ENCODE data around the gene NKX3-2. TPM values are rescaled to one million over a fixed set of nuclear protein-coding genes. Genes with fewer than 3 reads are reported as not detected.
"Not testable (repeated sequence)": the region's sequence is repeated elsewhere in the genome, so short reads cannot be mapped to it uniquely, and the experiment has no call there.

Gene NKX3-2
- total and polyA plus RNA-seq, 2 of the 4 experiments (the other 2 are of a cell fraction), result 0.05 TPM; not detected in 1

DNA sequence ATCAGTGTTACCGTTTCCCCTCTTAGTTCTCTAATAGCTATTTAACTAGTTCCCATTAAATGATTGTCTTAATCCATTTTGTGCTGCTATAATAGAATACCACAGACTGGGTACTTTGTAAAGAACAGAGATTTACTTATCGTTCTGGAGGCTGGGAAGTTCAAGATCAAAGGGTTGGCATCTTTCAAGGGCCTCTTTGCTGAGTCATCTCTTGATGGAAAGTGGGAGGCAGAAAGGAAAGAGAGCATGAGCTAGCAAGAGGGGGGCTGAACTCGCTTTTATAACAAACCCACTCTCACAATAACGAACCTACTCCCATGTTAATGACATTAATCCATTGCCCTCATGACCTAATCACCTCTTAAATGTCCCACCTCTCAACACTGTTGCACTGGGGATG is 17.4 kb upstream of the NKX3-2 start:
- Histone ChIP-seq H3K27ac (ENCODE audit: insufficient read depth, low read length) (no peak overlapping the region), H2AK5ac (ENCODE audit: low read depth, low read length) (no peak overlapping the region), H3K9ac (ENCODE audit: low read depth, low read length) (no peak overlapping the region), H4K5ac (ENCODE audit: low read depth, low read length) (no peak overlapping the region), H3K4me3 (ENCODE audit: insufficient read depth, low read depth, low read length) (no peak overlapping the region), H3K4me1 (ENCODE audit: control insufficient read depth, insufficient read depth, low read length) (peaks cover 5% of the 10 kb centered on the region; the same call in 1 of the 2 replicates), H3K4me2 (ENCODE audit: low read depth, low read length) (no peak overlapping the region), H4K8ac (ENCODE audit: low read depth in 2 of 2, low read length in 2 of 2) (no peak overlapping the region), H3K79me1 (ENCODE audit: low read depth in 1 of 2, low read length in 2 of 2) (no peaks in the 10 kb centered on the region), H4K20me1 (ENCODE audit: insufficient read depth, low read length) (no peaks in the 10 kb centered on the region), H2AK9ac (replicated peaks; ENCODE audit: low read depth, low read length, poor library complexity) (no peak overlapping the region), H3K18ac (ENCODE audit: low read depth, low read length) (no peak overlapping the region), H2BK20ac (ENCODE audit: low read depth, low read length) (no peak overlapping the region), H2AFZ (replicated peaks; ENCODE audit: low read length, poor library complexity) (no peak overlapping the region), H3K4ac (ENCODE audit: low read depth, low read length) (no peak overlapping the region), H4K91ac (ENCODE audit: insufficient read depth, low read depth, low read length) (no peak overlapping the region), H2BK15ac (ENCODE audit: low read depth, low read length) (no peak overlapping the region), H3K36me3 (ENCODE audit: control insufficient read depth, insufficient read depth, low read length) (no peaks in the 10 kb centered on the region), H3K9me3 (ENCODE audit: control insufficient read depth, insufficient read depth, low read length) (no peaks in the 10 kb centered on the region), H2BK5ac (ENCODE audit: low read depth, low read length, poor library complexity, severe bottlenecking) (no peak overlapping the region), H3K23ac (ENCODE audit: low read depth, low read length) (no peak overlapping the region), H3K9me1 (ENCODE audit: insufficient read depth, low read length) (peaks cover 4% of the 10 kb centered on the region; the same call in 1 of the 2 replicates), H3K14ac (replicated peaks; ENCODE audit: low read depth, low read length) (no peak overlapping the region), H2BK120ac (ENCODE audit: low read depth, low read length) (no peak overlapping the region), H3K27me3 (ENCODE audit: control insufficient read depth, insufficient read depth, low read length) (no peaks in the 10 kb centered on the region), H3K56ac (ENCODE audit: extremely low read depth, insufficient read depth, low read length) (no peak overlapping the region)
- in situ Hi-C loops (cut with MboI; ENCODE audit: low sequenced_read_pairs) (no loop called here), intact Hi-C loops (cut with micrococcal nuclease) (no loop called here), dilution Hi-C loops (cut with HindIII; ENCODE audit: low sequenced_read_pairs, unreplicated experiment) (no loop called here)
- BruUV-seq (replicated peaks), result no TSS peak
- no CpG with 5 or more reads among the region's 4 CpGs for WGBS, 2 experiments (ENCODE audit: extremely low coverage in 2 of 2, insufficient read length in 1 of 2)
- no peak for DNase-seq
- no peak for ATAC-seq (ENCODE audit: low read depth)
- POLR2A ChIA-PET (ENCODE audit: unreplicated experiment), result no interaction called here
- CTCF ChIA-PET, result no interaction called here
- TF ChIP-seq MXI1 (IDR thresholded peaks at IDR 0.05; ENCODE audit: borderline replicate concordance, low read depth, low read length) (no peak), MAFK (IDR thresholded peaks at IDR 0.05; ENCODE audit: low read depth, low read length) (0 out of 2 replicates have a peak, but pooled peaks have one; percentile 5), RAD21 (IDR thresholded peaks at IDR 0.05; ENCODE audit: low read length) (no peak), BHLHE40 (IDR thresholded peaks at IDR 0.05; ENCODE audit: low read depth, low read length) (no peak), NFE2L2 (IDR thresholded peaks at IDR 0.05; ENCODE audit: low read depth, low read length) (peak; percentile 57; the same call in 1 of the 2 replicates)

DNA sequence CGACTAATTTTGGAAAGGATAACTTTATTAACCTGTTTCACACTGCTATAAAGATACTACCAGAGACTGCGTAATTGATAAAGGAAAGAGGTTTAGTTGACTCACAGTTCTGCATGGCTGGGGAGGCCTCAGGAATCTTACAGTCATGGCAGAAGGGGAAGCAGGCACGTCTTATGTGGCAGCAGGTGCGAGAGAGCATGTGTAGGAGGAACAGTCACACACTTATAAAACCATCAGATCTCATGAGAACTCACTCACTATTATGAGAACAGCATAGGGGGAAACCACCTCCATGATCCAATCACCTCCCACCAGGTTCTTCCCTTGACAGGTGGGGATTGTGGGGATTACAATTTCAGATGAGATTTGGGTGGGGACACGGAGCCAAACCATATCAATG is 15.8 kb upstream of the NKX3-2 start:
- H3K36me3 ChIP-seq (ENCODE audit: control insufficient read depth, insufficient read depth, low read length); ATAC-seq (ENCODE audit: low read depth); H4K8ac ChIP-seq (ENCODE audit: low read depth in 2 of 2, low read length in 2 of 2); H3K4me1 ChIP-seq (ENCODE audit: control insufficient read depth, insufficient read depth, low read length); H4K91ac ChIP-seq (ENCODE audit: insufficient read depth, low read depth, low read length); H2BK120ac ChIP-seq (ENCODE audit: low read depth, low read length); H3K27ac ChIP-seq (ENCODE audit: insufficient read depth, low read length); H2AFZ ChIP-seq (replicated peaks; ENCODE audit: low read length, poor library complexity); H3K79me1 ChIP-seq (ENCODE audit: low read depth in 1 of 2, low read length in 2 of 2); BruUV-seq (replicated peaks); H3K18ac ChIP-seq (ENCODE audit: low read depth, low read length); H2AK9ac ChIP-seq (replicated peaks; ENCODE audit: low read depth, low read length, poor library complexity); H3K4me3 ChIP-seq (ENCODE audit: insufficient read depth, low read depth, low read length); H2BK15ac ChIP-seq (ENCODE audit: low read depth, low read length); H4K5ac ChIP-seq (ENCODE audit: low read depth, low read length); H2BK20ac ChIP-seq (ENCODE audit: low read depth, low read length); H3K27me3 ChIP-seq (ENCODE audit: control insufficient read depth, insufficient read depth, low read length); H2BK5ac ChIP-seq (ENCODE audit: low read depth, low read length, poor library complexity, severe bottlenecking); POLR2A ChIA-PET (ENCODE audit: unreplicated experiment); H3K14ac ChIP-seq (replicated peaks; ENCODE audit: low read depth, low read length); H3K4me2 ChIP-seq (ENCODE audit: low read depth, low read length); H3K9me1 ChIP-seq (ENCODE audit: insufficient read depth, low read length); H3K23ac ChIP-seq (ENCODE audit: low read depth, low read length); H2AK5ac ChIP-seq (ENCODE audit: low read depth, low read length); H3K9me3 ChIP-seq (ENCODE audit: control insufficient read depth, insufficient read depth, low read length); H3K9ac ChIP-seq (ENCODE audit: low read depth, low read length); dilution Hi-C loops (cut with HindIII; ENCODE audit: low sequenced_read_pairs, unreplicated experiment); intact Hi-C loops (cut with micrococcal nuclease); H3K56ac ChIP-seq (ENCODE audit: extremely low read depth, insufficient read depth, low read length); in situ Hi-C loops (cut with MboI; ENCODE audit: low sequenced_read_pairs); CTCF ChIA-PET; H3K4ac ChIP-seq (ENCODE audit: low read depth, low read length); DNase-seq; H4K20me1 ChIP-seq (ENCODE audit: insufficient read depth, low read length): not testable (repeated sequence)
- no CpG with 5 or more reads among the region's 5 CpGs for WGBS, 2 experiments (ENCODE audit: extremely low coverage in 2 of 2, insufficient read length in 1 of 2)
